Measurements from ENCODE around the gene RTEL1.
"Not testable (repeated sequence)": the region's sequence is repeated elsewhere in the genome, so short reads cannot be mapped to it uniquely, and the experiment has no call there.

The RTEL1 gene

GRCh38 chr20:63628246-63628975 is 29.7 kb upstream of the RTEL1 start:
- peak; percentile 65 for DNase-seq

DNA sequence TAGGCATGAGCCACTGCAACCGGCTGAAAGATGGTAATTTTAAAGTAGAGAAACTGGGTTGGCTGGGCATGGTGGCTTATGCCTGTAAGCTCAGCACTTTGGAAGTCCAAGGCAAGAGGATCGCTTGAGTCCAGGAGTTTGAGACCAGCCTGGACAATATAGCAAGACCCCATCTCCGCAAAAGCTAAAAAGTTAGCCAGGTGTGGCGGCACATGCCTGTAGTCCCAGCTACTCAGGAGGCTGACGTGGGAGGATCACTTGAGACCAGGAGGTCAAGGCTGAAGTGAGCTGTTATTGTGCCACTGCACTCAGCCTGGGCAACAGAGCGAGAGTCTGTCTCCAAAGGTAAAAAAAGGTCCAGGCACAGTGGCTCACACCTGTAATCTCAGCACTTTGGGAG is 27.2 kb upstream of the RTEL1 start:
- not testable (repeated sequence) for DNase-seq

DNA sequence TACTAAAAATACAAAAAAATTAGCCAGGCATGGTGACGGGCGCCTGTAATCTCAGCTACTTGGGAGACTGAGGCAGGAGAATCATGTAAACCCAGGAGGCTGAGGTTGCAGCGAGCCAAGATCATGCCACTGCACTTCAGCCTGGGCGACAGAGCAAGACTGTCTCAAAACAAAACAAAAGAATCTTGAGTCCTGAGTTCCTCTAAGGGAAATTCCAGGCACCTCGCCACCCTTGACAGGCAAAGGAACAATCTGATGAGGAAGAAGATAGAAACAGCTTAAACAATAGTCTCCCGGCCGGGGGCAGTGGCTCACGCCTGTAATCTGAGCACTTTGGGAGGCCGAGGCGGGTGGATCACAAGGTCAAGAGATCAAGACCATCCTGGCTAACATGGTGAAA is 26.7 kb upstream of the RTEL1 start:
- not testable (repeated sequence) for DNase-seq

DNA sequence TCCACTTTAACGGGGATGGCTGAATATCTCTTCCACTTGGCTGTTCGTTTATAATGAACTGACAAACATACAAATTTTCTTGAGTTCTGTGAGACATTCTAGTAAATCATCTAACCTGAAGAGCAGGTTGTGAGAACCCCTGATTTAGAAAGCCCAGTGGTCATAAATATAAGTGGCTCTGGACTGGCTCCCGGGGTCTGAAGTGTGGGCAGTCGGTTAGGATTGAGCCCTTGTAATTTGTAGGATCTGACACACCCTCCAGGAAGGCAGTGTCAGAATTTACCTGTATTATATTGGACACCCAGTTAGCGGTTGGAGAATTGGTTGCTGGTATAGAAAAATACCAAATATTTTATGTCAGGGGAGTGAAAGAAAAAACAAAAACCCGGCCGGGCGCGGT is 24.4 kb upstream of the RTEL1 start:
- no peak for DNase-seq

- DNase-seq: no peak
Measured at GRCh38 chr20:63635431-63636141, 22.5 kb upstream of the RTEL1 start.

GRCh38 chr20:63636752-63637628 is 21.1 kb upstream of the RTEL1 start:
- DNase-seq: no peak

GRCh38 chr20:63639093-63639975 is 18.8 kb upstream of the RTEL1 start:
- DNase-seq: no peak

DNA sequence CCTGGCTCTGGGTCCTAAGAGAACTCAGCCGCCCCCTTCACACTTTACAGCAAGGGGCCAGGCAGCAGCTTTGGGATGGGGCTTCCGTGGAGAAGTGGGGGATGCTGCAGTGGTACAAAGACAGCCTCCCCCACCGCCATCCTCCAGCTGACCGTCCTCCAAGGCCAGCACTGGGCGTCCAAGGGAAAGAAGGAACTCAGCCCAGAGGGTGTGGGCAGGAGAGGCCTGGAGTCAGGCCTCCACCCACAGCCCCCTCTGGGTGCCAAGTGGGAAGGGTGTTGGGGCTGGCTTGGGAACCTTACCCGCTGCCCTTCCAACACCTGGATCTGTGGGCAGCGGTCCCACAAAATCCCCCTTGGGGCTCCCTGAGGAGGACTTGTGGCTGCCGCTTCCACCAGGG is 18.0 kb upstream of the RTEL1 start:
- no peak for DNase-seq

DNA sequence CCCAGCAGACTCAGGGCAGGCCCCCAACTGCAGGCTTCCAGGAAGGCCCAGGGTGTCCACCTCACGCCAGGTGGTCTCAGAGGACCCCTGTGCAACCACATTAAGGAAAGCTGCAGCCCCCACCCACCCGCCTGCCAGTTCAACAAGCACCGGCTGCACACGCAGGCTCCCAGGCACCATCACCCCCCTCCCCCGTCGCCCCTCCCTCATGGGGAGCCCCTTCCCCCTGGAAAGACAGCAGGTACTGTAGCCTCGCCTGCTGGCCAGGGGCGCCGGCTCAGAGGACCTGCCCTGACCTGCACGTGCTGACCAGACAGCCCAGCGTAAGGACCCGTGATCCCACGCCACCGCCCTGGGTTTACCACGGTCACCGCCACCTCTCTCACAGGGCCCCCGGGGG is 17.4 kb upstream of the RTEL1 start:
- DNase-seq: not testable (repeated sequence)

- no peak for DNase-seq
Measured at GRCh38 chr20:63641146-63641791, 16.8 kb upstream of the RTEL1 start.

DNA sequence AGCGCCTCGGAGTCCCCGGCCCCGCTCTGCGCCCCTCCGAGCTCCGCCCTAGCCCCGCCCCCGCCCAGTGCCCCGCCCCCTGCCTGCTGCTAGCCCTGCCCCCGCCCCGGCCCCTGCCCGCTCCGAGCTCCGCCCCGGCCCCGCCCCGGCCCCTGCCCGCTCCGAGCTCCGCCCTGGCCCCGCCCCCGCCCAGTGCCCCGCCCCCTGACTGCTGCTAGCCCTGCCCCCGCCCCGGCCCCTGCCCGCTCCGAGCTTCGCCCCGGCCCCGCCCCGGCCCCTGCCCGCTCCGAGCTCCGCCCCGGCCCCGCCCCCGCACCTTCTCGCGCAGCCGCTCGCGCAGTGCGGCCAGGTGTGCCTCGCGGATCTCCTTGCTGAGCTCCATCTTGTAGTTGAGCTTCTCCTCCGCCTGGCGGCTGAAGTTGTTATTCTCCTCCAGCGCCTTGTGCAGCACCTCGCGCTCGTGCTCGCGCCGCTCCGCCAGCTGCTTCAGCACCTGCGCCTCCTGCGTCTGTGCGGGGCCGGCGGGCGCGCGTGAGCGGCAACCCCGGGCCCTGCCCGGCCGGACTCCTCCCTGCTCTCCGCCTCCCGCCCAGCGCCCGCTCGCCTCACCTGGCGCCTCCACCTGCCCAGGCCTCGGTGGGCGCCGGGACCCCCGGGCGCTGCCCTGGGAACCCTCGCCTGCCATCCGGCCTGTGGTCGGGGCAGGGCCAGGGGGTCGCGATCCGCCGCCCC is 16.2 kb upstream of the RTEL1 start:
- peak; percentile 91 for DNase-seq

- no peak for DNase-seq
Measured at GRCh38 chr20:63642527-63643247, 15.4 kb upstream of the RTEL1 start.

- DNase-seq: no peak
Measured at GRCh38 chr20:63643499-63643898, 14.6 kb upstream of the RTEL1 start.

GRCh38 chr20:63643946-63644345 is 14.2 kb upstream of the RTEL1 start:
- no peak for DNase-seq

- DNase-seq: no peak
Measured at GRCh38 chr20:63645218-63645617, 12.9 kb upstream of the RTEL1 start.

GRCh38 chr20:63648190-63648589 is 9.9 kb upstream of the RTEL1 start:
- no peak for DNase-seq

DNA sequence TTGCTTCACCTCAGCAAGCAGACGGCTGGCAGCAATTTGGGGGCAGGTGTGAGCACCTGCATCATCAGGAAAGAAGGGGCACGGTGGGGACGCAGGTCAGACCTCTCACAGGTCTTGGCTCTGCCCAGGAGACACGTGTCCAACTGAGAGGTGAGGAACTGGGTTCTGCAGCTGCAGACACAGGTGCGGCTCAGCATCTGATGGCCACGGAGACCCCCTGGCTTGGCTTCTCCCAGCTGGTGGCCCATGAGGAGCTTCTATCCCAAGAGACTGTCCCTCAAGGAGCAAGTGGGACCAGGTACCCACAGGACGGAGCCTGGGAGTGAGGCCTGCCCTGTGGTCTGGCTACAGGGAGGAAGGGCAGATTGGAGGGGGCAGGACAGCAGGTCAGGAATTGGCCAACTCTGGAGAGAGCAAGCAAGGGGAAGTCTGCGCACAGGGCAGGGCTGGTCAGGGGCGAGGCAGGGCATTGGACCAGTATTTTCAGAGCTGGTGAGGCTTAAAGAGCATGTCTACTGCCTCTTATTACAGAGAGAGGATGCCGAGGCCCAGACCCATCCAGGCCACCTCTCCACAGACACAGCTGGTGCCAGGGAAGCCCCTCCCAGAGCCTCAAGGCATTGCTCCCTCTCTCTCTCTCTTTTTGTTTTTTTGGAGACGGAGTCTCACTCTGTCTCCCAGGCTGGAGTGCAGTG is 9.1 kb upstream of the RTEL1 start:
- DNase-seq: no peak

DNA sequence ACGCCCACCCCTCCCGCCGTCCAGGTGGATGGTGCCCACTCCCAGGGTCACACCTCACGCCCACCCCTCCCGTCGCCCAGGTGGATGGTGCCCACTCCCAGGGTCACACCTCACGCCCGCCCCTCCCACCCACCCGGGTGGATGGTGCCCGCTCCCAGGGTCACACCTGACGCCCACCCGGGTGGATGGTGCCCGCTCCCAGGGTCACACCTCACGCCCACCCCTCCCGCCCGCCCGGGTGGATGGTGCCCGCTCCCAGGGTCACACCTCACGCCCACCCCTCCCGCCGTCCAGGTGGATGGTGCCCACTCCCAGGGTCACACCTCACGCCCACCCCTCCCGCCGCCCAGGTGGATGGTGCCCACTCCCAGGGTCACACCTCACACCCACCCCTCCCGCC is 7.6 kb upstream of the RTEL1 start:
- not testable (repeated sequence) for DNase-seq

- no peak for DNase-seq
Measured at GRCh38 chr20:63651942-63652191, 6.2 kb upstream of the RTEL1 start.
